WTC11 (cell line): ENCODE measurements around the gene HDAC7. TPM values are rescaled to one million over a fixed set of nuclear protein-coding genes. Genes with fewer than 3 reads are reported as not detected.
A peak's percentile ranks its signal among the peaks of the same experiment; 100 is the strongest.

Experiments
- ATAC-seq: fragments of 200-7000 bp; cut with Tn5 transposase; 2 replicates; pipeline ENCODE4 v1.10.0; 2021; ENCODE audit warnings: mild to moderate bottlenecking, moderate library complexity
- CTCF ChIA-PET: fragments of 300-600 bp; sonication (Branson Sonifier 250); formaldehyde crosslinking; loops from one replicate; lab custom pipeline; 2021; ENCODE audit warnings: antibody characterized with exemption; lab: Charles Lee
- POLR2A ChIA-PET: fragments of 350-600 bp; sonication (Branson Sonifier 250); formaldehyde crosslinking; loops from one replicate; lab custom pipeline; 2021; ENCODE audit warnings: antibody characterized with exemption; lab: Charles Lee
- DNase-seq: peaks from one replicate; pipeline ENCODE4 v3.0.0; 2021; ENCODE audit warnings: low spot score
- H3K27ac Mint-ChIP-seq: 2 replicates; pipeline ENCODE4 v1.8.0; 2021; ENCODE audit warnings: mixed read lengths
- H3K27me3 Mint-ChIP-seq: 2 replicates; pipeline ENCODE4 v1.8.0; 2021; ENCODE audit warnings: low read depth, mild to moderate bottlenecking, moderate library complexity, mixed read lengths
- H3K36me3 Mint-ChIP-seq: 2 replicates; pipeline ENCODE4 v1.8.0; 2021; ENCODE audit warnings: mixed read lengths
- H3K4me1 Mint-ChIP-seq: 2 replicates; pipeline ENCODE4 v1.8.0; 2022; ENCODE audit warnings: mixed read lengths
- H3K4me3 Mint-ChIP-seq: 2 replicates; pipeline ENCODE4 v1.8.0; 2021; ENCODE audit warnings: mild to moderate bottlenecking, moderate library complexity, mixed read lengths
- H3K9me3 Mint-ChIP-seq: 2 replicates; pipeline ENCODE4 v1.8.0; 2021; ENCODE audit warnings: mixed read lengths
- ATF1 ChIP-seq: sonication (generic); formaldehyde crosslinking; IDR thresholded peaks from 2 replicates; pipeline ENCODE4 v1.8.1; 2023; ENCODE audit warnings: mild to moderate bottlenecking, moderate library complexity, missing genetic modification reagents
- CBFB ChIP-seq: sonication (generic); formaldehyde crosslinking; IDR thresholded peaks from 2 replicates; pipeline ENCODE4 v1.8.1; 2022; ENCODE audit warnings: mild to moderate bottlenecking, low read depth, missing genetic modification reagents
- CREM ChIP-seq: sonication (generic); formaldehyde crosslinking; IDR thresholded peaks from 2 replicates; pipeline ENCODE4 v1.8.1; 2022; ENCODE audit warnings: mild to moderate bottlenecking, missing genetic modification reagents, moderate library complexity
- ELF4 ChIP-seq: sonication (generic); formaldehyde crosslinking; IDR thresholded peaks from 2 replicates; pipeline ENCODE4 v1.8.1; 2022; ENCODE audit warnings: low read depth, mild to moderate bottlenecking, moderate library complexity, missing genetic modification reagents
- ETV6 ChIP-seq: sonication (generic); formaldehyde crosslinking; IDR thresholded peaks from 2 replicates; pipeline ENCODE4 v1.8.1; 2022; ENCODE audit warnings: mild to moderate bottlenecking, missing genetic modification reagents
- FOXJ3 ChIP-seq: sonication (generic); formaldehyde crosslinking; IDR thresholded peaks from 2 replicates; pipeline ENCODE4 v1.9.0; 2021; ENCODE audit warnings: missing genetic modification reagents, mild to moderate bottlenecking, borderline replicate concordance
- FOXK1 ChIP-seq: sonication (generic); formaldehyde crosslinking; IDR thresholded peaks from 2 replicates; pipeline ENCODE4 v1.8.0; 2022; ENCODE audit warnings: mild to moderate bottlenecking, moderate library complexity, missing genetic modification reagents
- GABPB1 ChIP-seq: sonication (generic); formaldehyde crosslinking; IDR thresholded peaks from 2 replicates; pipeline ENCODE4 v1.8.1; 2023; ENCODE audit warnings: mild to moderate bottlenecking, missing genetic modification reagents
- NFE2L1 ChIP-seq: sonication (generic); formaldehyde crosslinking; IDR thresholded peaks from 2 replicates; pipeline ENCODE4 v1.8.1; 2023; ENCODE audit warnings: missing genetic modification reagents
- NFYB ChIP-seq: sonication (generic); formaldehyde crosslinking; conservative IDR thresholded peaks from 2 replicates; pipeline ENCODE4 v1.8.0; 2022; ENCODE audit warnings: low read depth, missing genetic modification reagents
- SOX15 ChIP-seq: fragments of 250-450 bp; sonication (Bioruptor Pico); IDR thresholded peaks from 2 replicates; pipeline ENCODE4 v1.9.0; 2021; ENCODE audit warnings: mild to moderate bottlenecking
- SP1 ChIP-seq: sonication (generic); formaldehyde crosslinking; conservative IDR thresholded peaks from 2 replicates; pipeline ENCODE4 v1.8.1; 2022; ENCODE audit warnings: missing genetic modification reagents
- ZBTB21 ChIP-seq: sonication (generic); formaldehyde crosslinking; IDR thresholded peaks from 2 replicates; pipeline ENCODE4 v1.8.1; 2023; ENCODE audit warnings: mild to moderate bottlenecking, missing genetic modification reagents, borderline replicate concordance
- ZNF219 ChIP-seq: sonication (generic); formaldehyde crosslinking; IDR thresholded peaks from 2 replicates; pipeline ENCODE4 v1.8.0; 2023; ENCODE audit warnings: missing genetic modification reagents, mild to moderate bottlenecking, borderline replicate concordance
- total RNA-seq: library from RNA; stranded (reverse); gene quantifications from 3 replicates; pipeline ENCODE4 v1.2.3, GENCODE V29; 2021
- TF ChIP-seq, protein P1 (sequence below): sonication (generic); formaldehyde crosslinking; IDR thresholded peaks from 2 replicates; pipeline ENCODE4 v1.8.1; 2023; ENCODE audit warnings: mild to moderate bottlenecking, missing genetic modification reagents, borderline replicate concordance
- TF ChIP-seq, protein P2 (sequence below): sonication (generic); formaldehyde crosslinking; IDR thresholded peaks from 2 replicates; pipeline ENCODE4 v1.8.1; 2023; ENCODE audit warnings: mild to moderate bottlenecking, missing genetic modification reagents, moderate library complexity
- TF ChIP-seq, protein P3 (sequence below): sonication (generic); formaldehyde crosslinking; IDR thresholded peaks from 2 replicates; pipeline ENCODE4 v1.8.1; 2023; ENCODE audit warnings: mild to moderate bottlenecking, moderate library complexity, missing genetic modification reagents
- TF ChIP-seq, protein P4 (sequence below): sonication (generic); formaldehyde crosslinking; IDR thresholded peaks from 2 replicates; pipeline ENCODE4 v1.8.0; 2022; ENCODE audit warnings: mild to moderate bottlenecking, missing genetic modification reagents
- TF ChIP-seq, protein P5 (sequence below): sonication (generic); formaldehyde crosslinking; IDR thresholded peaks from 2 replicates; pipeline ENCODE4 v1.8.1; 2022; ENCODE audit warnings: low read depth, mild to moderate bottlenecking, moderate library complexity, missing genetic modification reagents, borderline replicate concordance
- TF ChIP-seq, protein P6 (sequence below): fragments of 250-450 bp; sonication (Bioruptor Pico); IDR thresholded peaks from 2 replicates; pipeline ENCODE4 v1.9.0; 2021; ENCODE audit warnings: mild to moderate bottlenecking

The HDAC7 gene
- total RNA-seq, 1 experiment from 2014 or later: 111 TPM

DNA sequence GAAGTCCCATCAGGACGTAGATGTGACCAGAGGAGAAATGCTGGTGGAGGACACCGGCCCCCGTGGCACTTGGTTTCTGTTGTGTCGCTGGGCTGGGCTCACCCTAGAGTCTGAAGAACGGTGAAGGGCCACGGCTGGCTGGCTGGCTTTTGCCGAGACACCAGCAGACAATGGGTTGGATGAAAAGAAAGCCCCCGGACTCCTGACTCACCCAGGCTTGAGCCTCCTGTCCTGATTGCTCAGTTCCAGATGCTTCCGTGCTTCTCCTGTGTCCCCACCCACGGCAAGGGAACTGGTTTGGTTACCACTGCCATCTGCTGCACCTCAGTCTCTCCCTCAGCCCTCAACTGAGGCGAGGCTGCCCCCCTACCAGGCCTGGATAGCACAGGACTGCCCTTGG is 84.1 kb downstream of the HDAC7 start (continued):
- TF ChIP-seq, protein P1, sequence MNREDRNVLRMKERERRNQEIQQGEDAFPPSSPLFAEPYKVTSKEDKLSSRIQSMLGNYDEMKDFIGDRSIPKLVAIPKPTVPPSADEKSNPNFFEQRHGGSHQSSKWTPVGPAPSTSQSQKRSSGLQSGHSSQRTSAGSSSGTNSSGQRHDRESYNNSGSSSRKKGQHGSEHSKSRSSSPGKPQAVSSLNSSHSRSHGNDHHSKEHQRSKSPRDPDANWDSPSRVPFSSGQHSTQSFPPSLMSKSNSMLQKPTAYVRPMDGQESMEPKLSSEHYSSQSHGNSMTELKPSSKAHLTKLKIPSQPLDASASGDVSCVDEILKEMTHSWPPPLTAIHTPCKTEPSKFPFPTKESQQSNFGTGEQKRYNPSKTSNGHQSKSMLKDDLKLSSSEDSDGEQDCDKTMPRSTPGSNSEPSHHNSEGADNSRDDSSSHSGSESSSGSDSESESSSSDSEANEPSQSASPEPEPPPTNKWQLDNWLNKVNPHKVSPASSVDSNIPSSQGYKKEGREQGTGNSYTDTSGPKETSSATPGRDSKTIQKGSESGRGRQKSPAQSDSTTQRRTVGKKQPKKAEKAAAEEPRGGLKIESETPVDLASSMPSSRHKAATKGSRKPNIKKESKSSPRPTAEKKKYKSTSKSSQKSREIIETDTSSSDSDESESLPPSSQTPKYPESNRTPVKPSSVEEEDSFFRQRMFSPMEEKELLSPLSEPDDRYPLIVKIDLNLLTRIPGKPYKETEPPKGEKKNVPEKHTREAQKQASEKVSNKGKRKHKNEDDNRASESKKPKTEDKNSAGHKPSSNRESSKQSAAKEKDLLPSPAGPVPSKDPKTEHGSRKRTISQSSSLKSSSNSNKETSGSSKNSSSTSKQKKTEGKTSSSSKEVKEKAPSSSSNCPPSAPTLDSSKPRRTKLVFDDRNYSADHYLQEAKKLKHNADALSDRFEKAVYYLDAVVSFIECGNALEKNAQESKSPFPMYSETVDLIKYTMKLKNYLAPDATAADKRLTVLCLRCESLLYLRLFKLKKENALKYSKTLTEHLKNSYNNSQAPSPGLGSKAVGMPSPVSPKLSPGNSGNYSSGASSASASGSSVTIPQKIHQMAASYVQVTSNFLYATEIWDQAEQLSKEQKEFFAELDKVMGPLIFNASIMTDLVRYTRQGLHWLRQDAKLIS (CRISPR knock-in tag): no peak
- no peak for TF ChIP-seq GABPB1
- no peak for TF ChIP-seq FOXK1 (CRISPR knock-in tag)
- no peak for TF ChIP-seq ELF4 (CRISPR knock-in tag)
- no peak for TF ChIP-seq ETV6

DNA sequence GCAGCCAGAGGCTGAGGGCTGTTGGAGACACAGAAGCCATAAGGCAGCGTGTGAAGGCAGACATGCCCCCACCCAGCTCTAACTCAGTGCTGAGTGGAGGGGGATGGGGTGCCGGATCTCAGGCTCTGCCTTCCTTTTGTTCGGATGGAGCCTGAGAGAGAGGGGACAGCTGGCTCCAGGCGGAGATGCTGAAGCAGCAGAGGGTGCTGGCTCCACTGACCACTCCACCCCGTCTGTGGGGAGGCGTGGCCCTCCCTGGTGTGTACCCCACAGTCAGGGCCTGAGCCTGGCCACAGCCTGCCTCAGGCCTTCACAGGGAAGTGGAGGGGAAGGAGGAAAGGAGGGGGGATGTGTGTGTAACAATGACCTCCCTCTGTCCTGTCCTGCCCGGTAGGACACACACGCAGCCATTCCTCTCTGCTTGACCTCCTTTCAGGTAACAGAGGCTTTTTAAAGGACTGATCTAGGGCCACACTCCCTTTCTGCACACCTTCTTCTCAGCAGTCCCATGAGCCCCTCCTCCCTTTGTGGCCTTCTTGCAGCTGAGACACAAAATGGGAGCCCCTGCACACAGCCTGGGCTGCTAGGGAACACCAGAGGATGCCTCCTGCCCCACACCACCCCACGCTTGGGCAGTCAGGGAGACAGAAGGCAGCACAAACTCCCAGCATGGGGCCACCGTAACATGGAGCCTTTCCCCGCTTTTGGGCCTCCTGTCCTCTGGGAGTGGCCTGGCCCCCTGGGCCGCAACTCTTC is 84.8 kb downstream of the HDAC7 start:
- ATAC-seq: peak; percentile 86
- H3K9me3 Mint-ChIP-seq: no peaks in the 10 kb centered on the region
- TF ChIP-seq ZBTB21 (CRISPR knock-in tag) (no peak), SP1 (CRISPR knock-in tag) (no peak), NFYB (no peak), ATF1 (CRISPR knock-in tag) (no peak), NFE2L1 (CRISPR knock-in tag) (no peak), CREM (CRISPR knock-in tag) (no peak), ELF4 (CRISPR knock-in tag) (no peak), FOXJ3 (CRISPR knock-in tag) (no peak), ZNF219 (CRISPR knock-in tag) (no peak), SOX15 (CRISPR knock-in tag) (no peak), CBFB (no peak)
- TF ChIP-seq, protein P2, sequence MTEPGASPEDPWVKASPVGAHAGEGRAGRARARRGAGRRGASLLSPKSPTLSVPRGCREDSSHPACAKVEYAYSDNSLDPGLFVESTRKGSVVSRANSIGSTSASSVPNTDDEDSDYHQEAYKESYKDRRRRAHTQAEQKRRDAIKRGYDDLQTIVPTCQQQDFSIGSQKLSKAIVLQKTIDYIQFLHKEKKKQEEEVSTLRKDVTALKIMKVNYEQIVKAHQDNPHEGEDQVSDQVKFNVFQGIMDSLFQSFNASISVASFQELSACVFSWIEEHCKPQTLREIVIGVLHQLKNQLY: no peak
- TF ChIP-seq, protein P3, sequence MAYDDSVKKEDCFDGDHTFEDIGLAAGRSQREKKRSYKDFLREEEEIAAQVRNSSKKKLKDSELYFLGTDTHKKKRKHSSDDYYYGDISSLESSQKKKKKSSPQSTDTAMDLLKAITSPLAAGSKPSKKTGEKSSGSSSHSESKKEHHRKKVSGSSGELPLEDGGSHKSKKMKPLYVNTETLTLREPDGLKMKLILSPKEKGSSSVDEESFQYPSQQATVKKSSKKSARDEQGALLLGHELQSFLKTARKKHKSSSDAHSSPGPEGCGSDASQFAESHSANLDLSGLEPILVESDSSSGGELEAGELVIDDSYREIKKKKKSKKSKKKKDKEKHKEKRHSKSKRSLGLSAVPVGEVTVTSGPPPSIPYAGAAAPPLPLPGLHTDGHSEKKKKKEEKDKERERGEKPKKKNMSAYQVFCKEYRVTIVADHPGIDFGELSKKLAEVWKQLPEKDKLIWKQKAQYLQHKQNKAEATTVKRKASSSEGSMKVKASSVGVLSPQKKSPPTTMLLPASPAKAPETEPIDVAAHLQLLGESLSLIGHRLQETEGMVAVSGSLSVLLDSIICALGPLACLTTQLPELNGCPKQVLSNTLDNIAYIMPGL (CRISPR knock-in tag): no peak
- TF ChIP-seq, protein P4, sequence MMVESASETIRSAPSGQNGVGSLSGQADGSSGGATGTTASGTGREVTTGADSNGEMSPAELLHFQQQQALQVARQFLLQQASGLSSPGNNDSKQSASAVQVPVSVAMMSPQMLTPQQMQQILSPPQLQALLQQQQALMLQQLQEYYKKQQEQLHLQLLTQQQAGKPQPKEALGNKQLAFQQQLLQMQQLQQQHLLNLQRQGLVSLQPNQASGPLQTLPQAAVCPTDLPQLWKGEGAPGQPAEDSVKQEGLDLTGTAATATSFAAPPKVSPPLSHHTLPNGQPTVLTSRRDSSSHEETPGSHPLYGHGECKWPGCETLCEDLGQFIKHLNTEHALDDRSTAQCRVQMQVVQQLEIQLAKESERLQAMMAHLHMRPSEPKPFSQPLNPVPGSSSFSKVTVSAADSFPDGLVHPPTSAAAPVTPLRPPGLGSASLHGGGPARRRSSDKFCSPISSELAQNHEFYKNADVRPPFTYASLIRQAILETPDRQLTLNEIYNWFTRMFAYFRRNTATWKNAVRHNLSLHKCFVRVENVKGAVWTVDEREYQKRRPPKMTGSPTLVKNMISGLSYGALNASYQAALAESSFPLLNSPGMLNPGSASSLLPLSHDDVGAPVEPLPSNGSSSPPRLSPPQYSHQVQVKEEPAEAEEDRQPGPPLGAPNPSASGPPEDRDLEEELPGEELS (CRISPR knock-in tag): no peak
- TF ChIP-seq, protein P1 (CRISPR knock-in tag): no peak
- TF ChIP-seq, protein P5, sequence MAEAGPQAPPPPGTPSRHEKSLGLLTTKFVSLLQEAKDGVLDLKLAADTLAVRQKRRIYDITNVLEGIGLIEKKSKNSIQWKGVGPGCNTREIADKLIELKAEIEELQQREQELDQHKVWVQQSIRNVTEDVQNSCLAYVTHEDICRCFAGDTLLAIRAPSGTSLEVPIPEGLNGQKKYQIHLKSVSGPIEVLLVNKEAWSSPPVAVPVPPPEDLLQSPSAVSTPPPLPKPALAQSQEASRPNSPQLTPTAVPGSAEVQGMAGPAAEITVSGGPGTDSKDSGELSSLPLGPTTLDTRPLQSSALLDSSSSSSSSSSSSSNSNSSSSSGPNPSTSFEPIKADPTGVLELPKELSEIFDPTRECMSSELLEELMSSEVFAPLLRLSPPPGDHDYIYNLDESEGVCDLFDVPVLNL (CRISPR knock-in tag): no peak
- TF ChIP-seq, protein P6, sequence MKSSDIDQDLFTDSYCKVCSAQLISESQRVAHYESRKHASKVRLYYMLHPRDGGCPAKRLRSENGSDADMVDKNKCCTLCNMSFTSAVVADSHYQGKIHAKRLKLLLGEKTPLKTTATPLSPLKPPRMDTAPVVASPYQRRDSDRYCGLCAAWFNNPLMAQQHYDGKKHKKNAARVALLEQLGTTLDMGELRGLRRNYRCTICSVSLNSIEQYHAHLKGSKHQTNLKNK: no peak
- TF ChIP-seq, all 79 proteins: peak for 0
- Mint-ChIP-seq H3K27ac (no peak overlapping the region; the same call in none of the 2 replicates), H3K36me3 (no peaks in the 10 kb centered on the region), H3K4me3 (no peak overlapping the region), H3K27me3 (peaks cover 7% of the 10 kb centered on the region; the same call in 1 of the 2 replicates), H3K4me1 (peaks cover 26% of the 10 kb centered on the region)
- peak; percentile 34 for DNase-seq
- ChIA-PET CTCF (interaction anchor here (1.1 to 15.4 kb wide), 5 partner anchors 9 to 104 kb away, joined by 3 to 735 read pairs (median 36); partner anchors contain the start of gene SLC48A1), POLR2A (interaction anchor here (0.7 to 1.1 kb wide), 2 partner anchors 10 to 46 kb away, joined by 3 to 4 read pairs; partner anchors contain the start of gene ENDOU)
